Activated CD4-positive, alpha-beta T cell treated with anti-CD3 and anti-CD28 coated beads, Interleukin-2, amount 50 U/mL, for 1 hour (primary cell): ENCODE data around the gene REXO4.
"Not testable (repeated sequence)": the region's sequence is repeated elsewhere in the genome, so short reads cannot be mapped to it uniquely, and the experiment has no call there.

Experiments used
- DNase-seq: peaks from one replicate; pipeline ENCODE4 v3.0.0-alpha.2; 2020

REXO4 gene

GRCh38 chr9:133419005-133419404 lies 1.2 kb upstream of the REXO4 start:
- no peak for DNase-seq

DNA sequence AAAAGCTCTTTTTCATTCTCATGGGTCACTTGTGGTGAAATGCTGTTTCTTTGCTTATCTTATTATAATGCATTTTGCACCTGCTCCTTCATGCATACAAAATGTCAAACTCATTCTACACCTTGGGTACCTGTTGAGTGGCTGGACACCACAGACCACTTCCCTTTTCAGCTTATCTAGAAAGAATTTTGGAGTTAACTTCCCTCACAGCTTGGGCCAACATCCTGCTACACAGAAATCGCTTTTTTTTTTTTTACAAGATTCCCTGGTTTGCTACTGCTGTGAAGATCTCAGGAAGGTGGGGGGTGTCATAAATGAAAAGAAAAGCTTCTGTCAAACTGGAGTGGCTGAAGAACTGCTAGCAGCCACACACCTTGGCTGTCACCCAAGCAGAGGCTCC lies 2.6 kb downstream of the REXO4 start:
- no peak for DNase-seq

GRCh38 chr9:133408042-133408441 lies 9.8 kb downstream of the REXO4 start:
- no peak for DNase-seq

DNA sequence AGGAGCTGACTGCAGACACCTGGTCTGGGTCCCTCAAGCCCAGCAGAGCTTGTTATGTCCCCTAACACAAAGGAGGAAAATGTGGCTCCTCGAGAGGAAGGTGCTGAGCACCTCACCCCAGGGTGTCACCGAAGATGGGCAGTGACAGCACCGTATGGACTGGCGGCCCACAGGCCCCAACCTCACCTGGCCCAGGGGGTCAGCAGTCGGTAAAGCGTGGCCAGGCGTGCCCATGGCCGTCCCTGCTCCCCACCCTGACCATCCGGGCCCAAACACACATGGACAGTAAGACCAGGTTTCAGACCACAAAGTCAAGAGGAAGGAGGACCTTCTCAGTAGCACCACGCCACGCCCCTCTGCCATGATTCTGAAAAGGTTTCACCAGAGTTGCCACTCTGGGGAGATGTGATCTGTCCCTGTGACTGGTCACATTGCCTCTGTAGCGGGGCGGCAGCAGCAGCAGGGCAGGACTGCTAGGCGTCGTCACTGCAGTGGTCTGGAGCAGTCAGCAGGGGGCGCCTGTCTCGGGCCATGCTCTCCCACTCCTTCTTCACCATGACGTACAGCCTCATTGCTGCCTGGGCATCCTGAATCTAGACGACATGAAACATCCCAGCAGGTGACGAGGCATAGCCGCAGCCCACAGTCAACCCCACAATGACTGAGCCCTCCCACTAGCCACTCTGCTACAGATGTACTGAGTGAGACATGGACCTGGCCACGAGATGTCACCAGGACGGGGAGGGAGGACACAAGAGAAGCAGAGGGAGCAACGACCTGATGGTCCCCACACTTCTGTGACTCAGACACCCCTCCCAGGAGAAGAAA lies 11.1 kb downstream of the REXO4 start:
- DNase-seq = peak; percentile 80

DNA sequence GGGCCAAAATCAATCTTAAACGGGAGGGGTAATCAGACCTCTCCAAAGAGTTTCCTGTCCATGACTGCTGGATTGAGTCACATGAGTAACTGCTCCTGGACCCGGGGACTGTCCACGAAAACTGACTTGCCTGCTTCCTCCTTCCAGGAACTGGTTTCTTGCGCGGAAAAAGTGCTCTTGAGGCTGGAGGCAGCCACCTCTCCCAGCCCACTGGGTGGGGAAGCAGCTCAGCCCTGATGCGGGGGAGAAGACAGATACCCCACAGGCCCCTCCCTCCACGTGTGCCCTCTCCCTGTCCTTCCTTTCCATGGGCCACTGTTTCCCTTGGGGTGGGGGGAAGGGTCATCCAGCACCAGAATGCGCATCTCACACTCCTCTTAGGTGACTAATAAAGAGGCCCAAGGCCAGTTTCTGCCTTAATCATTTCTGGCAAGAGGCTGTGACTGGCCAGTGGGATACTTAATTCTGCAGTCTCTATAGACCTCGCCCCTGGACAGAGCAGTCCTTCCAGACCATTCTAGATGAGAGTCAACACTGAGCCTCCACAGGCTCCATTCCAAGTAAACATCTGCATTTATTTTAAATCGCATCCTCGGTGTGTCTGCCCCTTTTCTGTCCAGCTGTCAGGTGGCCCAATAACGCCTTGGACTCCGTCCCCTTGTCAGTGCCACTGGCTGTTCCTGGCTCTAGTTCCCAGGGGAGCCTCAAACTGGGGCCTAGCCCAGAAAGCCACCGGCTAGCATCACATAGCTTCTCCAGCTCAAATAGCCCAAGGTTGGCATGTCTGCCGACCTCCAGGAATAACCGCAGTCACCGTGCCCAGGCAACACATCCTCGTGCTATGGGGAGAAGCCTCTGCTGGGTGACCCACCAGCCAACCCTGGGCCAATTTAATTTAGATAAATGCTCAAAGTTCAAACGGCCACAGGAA lies 12.0 kb downstream of the REXO4 start:
- no peak for DNase-seq

DNA sequence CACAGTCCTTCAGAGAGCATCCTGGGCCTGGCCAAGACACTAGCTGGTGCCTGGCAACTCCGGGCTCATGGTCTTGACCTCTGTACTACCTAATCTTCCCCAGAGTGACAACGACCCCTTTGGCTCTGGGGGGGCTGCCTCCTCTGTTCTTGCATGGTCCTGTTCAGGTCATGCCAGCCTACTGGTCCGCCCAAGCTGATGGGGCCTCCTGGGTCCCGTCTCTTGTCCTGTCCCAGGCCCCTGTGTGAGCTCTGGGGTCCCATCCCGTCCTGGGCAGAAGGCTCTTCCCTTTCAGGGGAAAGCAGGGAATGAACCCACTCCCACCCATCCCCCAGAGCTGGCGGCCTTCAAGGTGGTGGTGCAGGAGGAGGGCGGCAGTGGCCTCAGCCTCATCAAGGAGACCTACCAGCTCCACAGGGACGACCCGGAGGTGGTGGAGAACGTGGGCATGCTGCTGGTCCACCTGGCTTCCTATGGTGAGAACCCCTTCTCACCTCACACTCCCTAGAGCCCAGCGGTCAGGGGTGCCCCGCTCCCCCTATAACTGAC lies 13.3 kb downstream of the REXO4 start:
- DNase-seq = no peak

- DNase-seq = peak; percentile 64
These were observed 13.9 kb downstream of the REXO4 start for GRCh38 chr9:133403766-133404453.

- no peak for DNase-seq
These were observed 15.1 kb downstream of the REXO4 start for GRCh38 chr9:133402689-133403088.

GRCh38 chr9:133401588-133401987 lies 16.2 kb downstream of the REXO4 start:
- DNase-seq = no peak

- DNase-seq = no peak
These were observed 17.5 kb downstream of the REXO4 start for GRCh38 chr9:133400292-133400691.

DNA sequence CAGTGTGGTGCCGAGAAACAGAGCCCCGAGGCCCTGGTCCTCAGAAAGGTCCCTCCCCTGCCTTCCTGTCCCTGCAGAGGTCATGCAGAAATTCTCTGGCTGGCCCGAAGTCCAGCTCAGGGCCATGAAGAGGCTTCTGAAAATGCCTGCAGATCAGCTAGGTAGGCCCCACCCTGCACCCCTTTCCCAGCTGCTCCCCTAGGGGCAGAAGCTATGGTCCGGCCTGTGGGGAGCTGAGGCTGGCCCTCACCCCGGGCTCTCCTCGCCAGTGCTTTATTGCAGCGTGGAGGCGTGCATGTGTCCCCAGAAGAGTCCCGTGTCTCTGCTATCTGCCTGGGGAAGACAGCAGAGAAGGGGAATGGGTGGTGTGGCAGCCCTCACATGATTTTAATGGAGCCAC lies 19.9 kb downstream of the REXO4 start:
- no peak for DNase-seq

DNA sequence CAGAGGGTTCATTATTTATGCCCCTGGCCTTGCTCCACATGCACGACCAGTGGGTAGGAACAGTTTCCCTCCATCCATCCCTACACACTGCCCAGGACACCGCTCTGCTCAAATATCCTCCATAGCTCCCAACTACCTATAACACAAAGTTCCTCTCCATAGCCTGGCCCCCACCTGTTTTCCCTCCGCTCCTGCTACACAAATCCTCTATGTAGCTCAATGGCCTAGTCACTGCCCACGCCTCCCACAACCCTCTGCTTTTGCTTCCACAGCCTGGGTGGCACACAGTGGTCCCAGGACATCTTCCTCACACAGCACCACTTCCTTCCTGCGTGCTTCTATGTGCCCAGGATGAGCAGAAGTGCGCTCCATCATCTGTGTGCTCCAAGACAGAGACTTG lies 20.4 kb downstream of the REXO4 start:
- no peak for DNase-seq

DNA sequence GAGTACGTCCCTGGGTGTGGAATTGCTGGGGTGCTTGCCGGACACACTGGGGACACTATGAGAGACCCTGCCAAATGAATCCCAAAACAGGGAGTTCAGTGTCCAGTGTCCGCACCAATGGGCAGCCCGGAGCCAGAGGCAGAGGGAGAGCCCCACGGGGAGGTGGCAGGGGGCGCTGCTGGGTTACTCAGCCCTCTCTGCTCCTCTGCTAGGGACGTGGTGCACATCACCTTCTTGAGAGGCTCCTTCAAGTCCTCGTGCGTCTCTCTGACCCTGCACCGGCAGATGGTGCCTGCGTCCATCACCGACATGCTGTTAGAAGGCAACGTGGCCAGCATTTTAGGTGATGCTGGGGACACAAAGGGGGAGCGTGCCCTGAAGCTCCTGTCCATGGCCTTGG lies 20.9 kb downstream of the REXO4 start:
- DNase-seq = no peak

DNA sequence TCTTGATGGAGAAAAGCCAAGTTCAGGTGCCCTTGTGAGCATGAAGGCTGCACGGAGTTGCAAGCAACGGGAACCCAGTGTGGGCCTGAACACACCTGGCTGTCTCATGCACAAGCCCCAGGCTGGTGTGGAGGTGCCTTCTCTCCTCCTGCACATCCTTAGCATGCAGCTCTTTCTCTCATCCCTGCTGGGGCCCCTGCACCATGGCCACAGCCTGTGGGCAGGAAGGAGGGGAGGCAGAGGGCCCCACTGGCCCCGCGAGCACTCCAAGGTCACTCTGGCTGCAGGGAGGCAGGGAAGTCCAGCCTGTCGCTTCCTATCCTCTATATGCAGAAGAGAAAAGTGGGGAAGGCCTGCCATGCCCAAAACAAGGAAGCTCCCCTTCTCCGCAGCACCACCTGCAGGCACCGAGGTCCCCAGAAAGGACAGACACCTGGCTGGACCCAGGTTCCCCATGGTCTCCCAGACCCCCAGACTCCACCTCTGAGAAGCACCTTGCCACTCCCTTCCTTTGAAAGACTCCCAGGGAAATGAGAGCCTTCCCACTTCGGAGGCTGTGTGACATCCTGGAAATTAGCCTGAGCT lies 23.0 kb downstream of the REXO4 start:
- no peak for DNase-seq

DNA sequence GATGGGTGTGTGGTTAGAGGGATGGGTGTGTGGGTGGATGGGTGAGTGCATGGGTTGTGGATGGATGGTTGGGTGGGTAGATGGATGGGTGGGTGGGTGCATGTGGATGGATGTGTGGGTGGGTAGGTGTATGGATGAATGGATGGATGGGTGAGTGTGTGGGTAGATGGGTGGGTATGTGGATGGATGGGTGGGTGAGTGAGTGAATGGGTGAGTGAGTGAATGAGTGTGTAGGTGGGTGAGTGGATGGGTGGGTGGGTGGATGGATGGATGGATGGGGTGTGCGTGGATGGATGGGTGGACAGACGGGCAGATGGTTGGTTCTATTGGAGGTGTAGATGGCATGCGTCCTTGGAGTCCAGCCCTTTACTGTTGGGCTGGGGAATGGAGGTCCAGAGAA lies 24.4 kb downstream of the REXO4 start:
- DNase-seq = no peak

DNA sequence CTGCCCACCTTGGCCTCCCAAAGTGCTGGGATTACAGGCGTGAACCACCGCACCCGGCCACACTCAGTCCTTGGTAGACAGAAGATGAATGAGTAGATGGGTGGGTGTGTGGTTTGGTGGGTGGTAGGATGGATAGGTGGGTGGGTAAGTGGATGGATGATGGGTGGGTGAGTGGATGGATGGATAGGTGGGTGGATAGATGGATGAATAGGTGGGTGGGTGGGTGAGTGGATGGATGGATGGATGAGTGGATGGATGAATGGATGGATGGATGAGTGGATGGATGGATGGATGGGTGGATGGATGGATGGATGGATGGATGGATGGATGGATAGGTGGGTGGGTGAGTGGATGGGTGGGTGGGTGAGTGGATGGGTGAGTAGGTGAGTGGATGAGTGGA lies 25.5 kb downstream of the REXO4 start:
- DNase-seq = not testable (repeated sequence)

GRCh38 chr9:133391449-133391848 lies 26.4 kb downstream of the REXO4 start:
- not testable (repeated sequence) for DNase-seq

GRCh38 chr9:133390713-133391112 lies 27.1 kb downstream of the REXO4 start:
- no peak for DNase-seq

GRCh38 chr9:133389562-133389961 lies 28.2 kb downstream of the REXO4 start:
- DNase-seq = no peak

GRCh38 chr9:133389025-133389557 lies 28.7 kb downstream of the REXO4 start:
- no peak for DNase-seq

GRCh38 chr9:133387680-133388079 lies 30.1 kb downstream of the REXO4 start:
- DNase-seq = no peak

- no peak for DNase-seq
These were observed 31.5 kb downstream of the REXO4 start for GRCh38 chr9:133386338-133386737.
